ENCODE results near the gene DIRAS1. TPM values are rescaled to one million over a fixed set of nuclear protein-coding genes. Genes with fewer than 3 reads are reported as not detected.

DIRAS1 gene
- polyA plus RNA-seq, 2 of the 4 experiments (the other 2 are of a cell fraction), result 2.5 to 4.3 TPM

- TF ChIP-seq BCL3 (IDR thresholded peaks at IDR 0.05), result no peak
Observed at GRCh38 chr19:2767688-2768087, 46.5 kb upstream of the DIRAS1 start (continued).

GRCh38 chr19:2766594-2767372 is 45.6 kb upstream of the DIRAS1 start:
- POLR2A ChIA-PET, result no interaction called here
- FAIRE-seq, result no peak
- TF ChIP-seq PHF8 (IDR thresholded peaks at IDR 0.05; ENCODE audit: borderline replicate concordance, low read depth), result no peak
- TF ChIP-seq RCOR1 (IDR thresholded peaks at IDR 0.05; ENCODE audit: low read depth, low read length), result no peak
- TF ChIP-seq ZNF302 (CRISPR knock-in tag; IDR thresholded peaks at IDR 0.05), result no peak
- TF ChIP-seq CBX8 (IDR thresholded peaks at IDR 0.05), result no peak
- TF ChIP-seq ATOH8 (CRISPR knock-in tag; IDR thresholded peaks at IDR 0.05; ENCODE audit: low read depth), result no peak
- no peak for TF ChIP-seq HOXB5 (CRISPR knock-in tag; IDR thresholded peaks at IDR 0.05)
- TF ChIP-seq CHD4 (IDR thresholded peaks at IDR 0.05; ENCODE audit: borderline replicate concordance), result no peak
- TF ChIP-seq EHMT2 (IDR thresholded peaks at IDR 0.05; ENCODE audit: low read depth), result no peak
- TF ChIP-seq MYC (IDR thresholded peaks at IDR 0.05; ENCODE audit: borderline replicate concordance, low read length), result no peak
- no peak for TF ChIP-seq FOSL2 (IDR thresholded peaks at IDR 0.05)
- TF ChIP-seq FOSL2 (CRISPR knock-in tag; IDR thresholded peaks at IDR 0.05), result no peak

GRCh38 chr19:2765376-2765775 is 44.2 kb upstream of the DIRAS1 start:
- TF ChIP-seq KDM5A (IDR thresholded peaks at IDR 0.05) (no peak), JUNB (IDR thresholded peaks at IDR 0.05) (no peak), ZFP36 (IDR thresholded peaks at IDR 0.05; ENCODE audit: borderline replicate concordance, partially characterized antibody) (no peak), USF2 (IDR thresholded peaks at IDR 0.05) (no peak), HDAC2 (IDR thresholded peaks at IDR 0.05) (no peak), CEBPB (IDR thresholded peaks at IDR 0.05) (no peak), FOSB (CRISPR knock-in tag; IDR thresholded peaks at IDR 0.05) (no peak), HMGXB4 (CRISPR knock-in tag; IDR thresholded peaks at IDR 0.05; ENCODE audit: borderline replicate concordance) (no peak), RCOR1 (IDR thresholded peaks at IDR 0.05; ENCODE audit: low read depth, low read length) (no peak), MAX (IDR thresholded peaks at IDR 0.05) (no peak), RNF2 (IDR thresholded peaks at IDR 0.05; ENCODE audit: borderline replicate concordance, low read depth) (no peak)
- ChIA-PET POLR2A (no interaction called here), CTCF (interaction anchor here (1.5 to 1.7 kb wide), 2 partner anchors 10 to 16 kb away, joined by 3 to 5 read pairs; no protein-coding TSS in a partner anchor)
- H3K4me2 ChIP-seq, result no peak overlapping the region
- no peaks in the 10 kb centered on the region for H3K4me1 ChIP-seq
- FAIRE-seq, result no peak
- 92% methylated on average over 15 of the region's 15 CpGs for WGBS (ENCODE audit: missing lambda C conversion rate)
- H3K9me3 ChIP-seq, result no peaks in the 10 kb centered on the region
- no peak overlapping the region for H3K27ac ChIP-seq
- DNase-seq (ENCODE audit: low read depth in 1 of 2, low spot score in 1 of 2), result no peak
- no peak overlapping the region for H3K4me3 ChIP-seq
- no peak for ATAC-seq

More at GRCh38 chr19:2766594-2767372, 45.6 kb upstream of the DIRAS1 start:
- no peak overlapping the region for H3K4me3 ChIP-seq
- no peaks in the 10 kb centered on the region for H3K4me1 ChIP-seq
- H3K9me3 ChIP-seq, result no peaks in the 10 kb centered on the region
- no peak overlapping the region for H3K4me2 ChIP-seq
- ATAC-seq, result no peak
- DNase-seq (ENCODE audit: low read depth in 1 of 2, low spot score in 1 of 2), result no peak
- no peak overlapping the region for H3K27ac ChIP-seq
- whole genome bisulfite sequencing (ENCODE audit: missing lambda C conversion rate), result 96% methylated on average over 26 of the region's 35 CpGs
- CTCF ChIA-PET, result interaction anchor here (0.8 to 1.5 kb wide), 2 partner anchors 17 to 50 kb away, joined by 3 read pairs; no protein-coding TSS in a partner anchor

Data from A549 (cell line).